Cardiac muscle cell (in vitro differentiated cells and primary cell): Measurements from ENCODE around the gene PDCD1LG2. TPM values are rescaled to one million over a fixed set of nuclear protein-coding genes. Genes with fewer than 3 reads are reported as not detected.
"Not testable (repeated sequence)": the region's sequence is repeated elsewhere in the genome, so short reads cannot be mapped to it uniquely, and the experiment has no call there.

Source experiments
- DNase-seq, 2 donors: peaks; one replicate each; pipeline versions ENCODE4 v3.0.0 to v3.0.0-alpha.2; 2010 to 2017; ENCODE audit warnings: low read depth in 1 of 2, low spot score in 1 of 2
- H3K27ac ChIP-seq: fragments of 200-600 bp; sonication (generic); 2 replicates; pipeline ENCODE4 v1.5.1; 2016
- H3K27me3 ChIP-seq: fragments of 200-600 bp; sonication (generic); 2 replicates; pipeline ENCODE4 v1.6.0; 2016; ENCODE audit warnings: control low read depth
- H3K36me3 ChIP-seq: fragments of 200-600 bp; sonication (generic); 2 replicates; pipeline ENCODE4 v1.5.1; 2016; ENCODE audit warnings: control low read depth
- H3K4me1 ChIP-seq: fragments of 200-600 bp; sonication (generic); 2 replicates; pipeline ENCODE4 v1.8.1; 2017; ENCODE audit warnings: low read depth, mild to moderate bottlenecking, mixed run types
- H3K4me3 ChIP-seq: fragments of 200-600 bp; sonication (generic); 2 replicates; pipeline ENCODE4 v1.5.1; 2016; ENCODE audit warnings: mild to moderate bottlenecking
- H3K9me3 ChIP-seq: fragments of 200-600 bp; sonication (generic); 2 replicates; pipeline ENCODE4 v1.5.1; 2017; ENCODE audit warnings: low read depth, mild to moderate bottlenecking, control low read depth
- polyA plus RNA-seq: library from polyadenylated mRNA; unstranded; fragments of >200 nt; fragmentation: Nextera tagmentation; extraction: Ambion mirVana; gene quantifications from 2 replicates; pipeline ENCODE4 v1.2.1, GENCODE V29; 2016
- total RNA-seq: library from RNA; depleted of rRNA; stranded (reverse); fragments of >200 nt; gene quantifications from 2 replicates; pipeline ENCODE4 v1.2.3, GENCODE V29; 2016
- TF ChIP-seq, protein P1 (sequence below): IDR thresholded peaks from 2 replicates; pipeline ENCODE4 v1.5.1; 2012; ENCODE audit warnings: low read depth, mild to moderate bottlenecking, low read length

PDCD1LG2 gene
- total RNA-seq (not detected in 2 replicates), polyA plus RNA-seq (0.16 TPM in 1 of 2 replicates, not detected in the other)

DNA sequence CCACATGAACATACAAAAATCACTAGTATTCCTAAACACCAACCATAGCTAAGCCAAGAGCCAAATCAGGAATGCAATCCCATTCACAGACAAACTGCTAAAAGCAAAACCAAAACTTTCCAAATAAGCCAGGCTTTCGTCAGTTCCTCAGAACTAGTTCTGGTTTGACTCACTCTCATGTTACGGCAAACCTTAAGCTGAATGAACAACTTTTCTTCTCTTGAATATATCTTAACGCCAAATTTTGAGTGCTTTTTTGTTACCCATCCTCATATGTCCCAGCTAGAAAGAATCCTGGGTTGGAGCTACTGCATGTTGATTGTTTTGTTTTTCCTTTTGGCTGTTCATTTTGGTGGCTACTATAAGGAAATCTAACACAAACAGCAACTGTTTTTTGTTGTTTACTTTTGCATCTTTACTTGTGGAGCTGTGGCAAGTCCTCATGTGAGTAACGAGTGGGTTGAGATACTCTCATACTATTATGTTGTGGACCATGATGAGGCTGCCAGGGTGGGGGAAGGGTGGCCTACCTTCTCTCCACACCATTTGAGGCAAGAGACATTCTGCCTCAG, at the start of gene PDCD1LG2:
TSS of gene PDCD1LG2 (plus strand) at position 172 of the 572 bp plus-strand sequence. CDS start 12,016 bp downstream, outside the sequence.
- Histone ChIP-seq H3K4me3 (no peak within 1 kb of the TSS), H3K27ac (no peak within 1 kb of the TSS), H3K36me3 (no peaks in the 10 kb centered on the region), H3K27me3 (no peaks in the 10 kb centered on the region), H3K4me1 (no peaks in the 10 kb centered on the region), H3K9me3 (no peaks in the 10 kb centered on the region)
- TF ChIP-seq, protein P1, sequence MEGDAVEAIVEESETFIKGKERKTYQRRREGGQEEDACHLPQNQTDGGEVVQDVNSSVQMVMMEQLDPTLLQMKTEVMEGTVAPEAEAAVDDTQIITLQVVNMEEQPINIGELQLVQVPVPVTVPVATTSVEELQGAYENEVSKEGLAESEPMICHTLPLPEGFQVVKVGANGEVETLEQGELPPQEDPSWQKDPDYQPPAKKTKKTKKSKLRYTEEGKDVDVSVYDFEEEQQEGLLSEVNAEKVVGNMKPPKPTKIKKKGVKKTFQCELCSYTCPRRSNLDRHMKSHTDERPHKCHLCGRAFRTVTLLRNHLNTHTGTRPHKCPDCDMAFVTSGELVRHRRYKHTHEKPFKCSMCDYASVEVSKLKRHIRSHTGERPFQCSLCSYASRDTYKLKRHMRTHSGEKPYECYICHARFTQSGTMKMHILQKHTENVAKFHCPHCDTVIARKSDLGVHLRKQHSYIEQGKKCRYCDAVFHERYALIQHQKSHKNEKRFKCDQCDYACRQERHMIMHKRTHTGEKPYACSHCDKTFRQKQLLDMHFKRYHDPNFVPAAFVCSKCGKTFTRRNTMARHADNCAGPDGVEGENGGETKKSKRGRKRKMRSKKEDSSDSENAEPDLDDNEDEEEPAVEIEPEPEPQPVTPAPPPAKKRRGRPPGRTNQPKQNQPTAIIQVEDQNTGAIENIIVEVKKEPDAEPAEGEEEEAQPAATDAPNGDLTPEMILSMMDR = no peak
- peak in 1 of 2 donors; percentile 79 for DNase-seq

DNA sequence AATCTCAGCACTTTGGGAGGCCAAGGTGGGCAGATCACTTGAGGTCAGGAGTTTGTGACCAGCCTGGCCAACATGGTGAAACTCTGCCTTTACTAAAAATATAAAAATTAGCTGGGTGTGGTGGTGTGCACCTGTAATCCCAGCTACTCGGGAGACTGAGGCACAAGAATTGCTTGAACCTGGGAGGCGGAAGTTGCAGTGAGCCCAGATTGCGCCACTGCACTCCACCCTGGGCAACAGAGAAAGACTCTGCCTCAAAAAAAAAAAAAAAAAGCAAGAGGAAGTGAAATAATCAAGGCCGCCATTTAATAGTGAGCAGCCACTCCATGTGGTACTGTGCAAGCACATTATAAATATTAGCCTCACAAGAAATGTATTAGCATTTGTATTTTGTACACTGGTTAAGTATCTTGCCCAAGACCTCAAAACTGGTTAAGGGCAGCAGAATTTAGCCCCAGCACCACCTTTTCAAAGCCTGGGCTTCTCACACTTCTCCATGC, 45.5 kb upstream of the PDCD1LG2 start:
- not testable (repeated sequence) for H3K4me3 ChIP-seq, H3K36me3 ChIP-seq, DNase-seq, H3K27ac ChIP-seq, H3K4me1 ChIP-seq, H3K27me3 ChIP-seq, H3K9me3 ChIP-seq

DNA sequence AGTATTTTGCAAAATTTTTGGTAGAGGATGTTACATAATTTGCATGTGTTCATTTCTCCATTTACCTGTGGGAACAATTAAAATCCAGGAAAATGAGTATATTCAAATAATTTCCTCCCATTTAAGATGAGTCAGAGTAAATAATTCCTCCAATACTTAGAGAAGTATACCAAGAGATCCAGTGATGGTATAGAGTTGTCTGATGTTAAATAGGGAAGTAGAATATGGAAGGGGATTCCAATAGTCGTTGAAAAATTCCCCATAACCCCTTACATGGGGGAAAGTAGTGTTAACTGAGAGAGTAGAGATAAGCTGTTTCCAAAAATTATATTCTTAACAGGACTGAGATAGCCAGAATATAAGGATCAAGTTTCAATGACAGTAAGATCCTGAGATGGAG, 44.3 kb upstream of the PDCD1LG2 start:
- no peaks in the 10 kb centered on the region for H3K36me3 ChIP-seq
- no peaks in the 10 kb centered on the region for H3K4me1 ChIP-seq
- H3K9me3 ChIP-seq = no peaks in the 10 kb centered on the region
- no peak overlapping the region for H3K4me3 ChIP-seq
- no peak overlapping the region for H3K27ac ChIP-seq
- H3K27me3 ChIP-seq = no peaks in the 10 kb centered on the region
- TF ChIP-seq, protein P1 = no peak
- no peak for DNase-seq

DNA sequence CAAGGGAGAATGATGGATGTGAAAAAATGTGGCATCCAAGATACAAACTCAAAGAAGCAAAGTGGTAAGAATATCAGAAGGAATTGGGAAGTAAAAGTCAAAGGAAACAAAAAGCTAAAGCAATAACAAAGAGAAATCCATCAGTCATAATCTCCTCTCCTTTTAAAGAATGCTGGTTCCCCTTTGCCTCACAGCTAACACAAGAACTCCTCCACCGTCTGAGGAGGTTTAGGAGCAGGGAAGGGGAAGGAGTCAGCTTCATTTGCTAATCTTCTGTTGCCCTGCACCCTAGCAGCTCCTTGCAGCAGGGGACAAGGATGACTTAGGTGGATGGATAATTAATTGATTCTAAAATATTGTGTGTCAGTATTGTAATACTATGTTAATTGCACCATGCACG, 43.6 kb upstream of the PDCD1LG2 start:
- H3K4me1 ChIP-seq = no peaks in the 10 kb centered on the region
- DNase-seq = no peak
- no peaks in the 10 kb centered on the region for H3K27me3 ChIP-seq
- no peak overlapping the region for H3K27ac ChIP-seq
- TF ChIP-seq, protein P1 = no peak
- no peaks in the 10 kb centered on the region for H3K36me3 ChIP-seq
- H3K4me3 ChIP-seq = no peak overlapping the region
- H3K9me3 ChIP-seq = no peaks in the 10 kb centered on the region

DNA sequence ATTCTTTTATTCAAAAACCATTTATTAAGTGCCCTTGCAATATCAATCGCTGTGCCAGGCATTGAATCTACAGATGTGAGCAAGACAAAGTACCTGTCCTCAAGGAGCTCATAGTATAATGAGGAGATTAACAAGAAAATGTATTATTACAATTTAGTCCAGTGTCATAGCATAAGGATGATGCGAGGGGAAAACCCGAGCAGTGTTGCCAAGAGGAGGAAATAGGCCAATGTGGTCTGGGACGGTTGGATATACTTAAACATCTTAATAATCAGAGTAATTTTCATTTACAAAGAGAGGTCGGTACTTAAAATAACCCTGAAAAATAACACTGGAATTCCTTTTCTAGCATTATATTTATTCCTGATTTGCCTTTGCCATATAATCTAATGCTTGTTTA, 41.5 kb upstream of the PDCD1LG2 start:
- Histone ChIP-seq H3K27ac (no peak overlapping the region), H3K36me3 (no peaks in the 10 kb centered on the region), H3K4me3 (no peak overlapping the region), H3K9me3 (no peaks in the 10 kb centered on the region), H3K27me3 (no peaks in the 10 kb centered on the region), H3K4me1 (no peaks in the 10 kb centered on the region)
- no peak for DNase-seq
- TF ChIP-seq, protein P1 = no peak

DNA sequence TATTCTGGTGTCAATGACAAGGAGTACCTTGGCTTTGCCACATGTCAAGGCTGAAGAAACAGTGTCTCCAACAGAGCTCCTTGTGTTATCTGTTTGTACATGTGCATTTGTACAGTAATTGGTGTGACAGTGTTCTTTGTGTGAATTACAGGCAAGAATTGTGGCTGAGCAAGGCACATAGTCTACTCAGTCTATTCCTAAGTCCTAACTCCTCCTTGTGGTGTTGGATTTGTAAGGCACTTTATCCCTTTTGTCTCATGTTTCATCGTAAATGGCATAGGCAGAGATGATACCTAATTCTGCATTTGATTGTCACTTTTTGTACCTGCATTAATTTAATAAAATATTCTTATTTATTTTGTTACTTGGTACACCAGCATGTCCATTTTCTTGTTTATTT, 40.2 kb upstream of the PDCD1LG2 start:
- Histone ChIP-seq H3K36me3 (no peaks in the 10 kb centered on the region), H3K4me1 (no peaks in the 10 kb centered on the region), H3K27me3 (no peaks in the 10 kb centered on the region), H3K27ac (no peak overlapping the region), H3K9me3 (no peaks in the 10 kb centered on the region), H3K4me3 (no peak overlapping the region)
- no peak for DNase-seq
- TF ChIP-seq, protein P1 = no peak
